ENCODE data around the gene KLHL6.

Gene KLHL6

GRCh38 chr3:183502237-183503181 is 53.0 kb downstream of the KLHL6 start:
- no peaks in the 10 kb centered on the region for H3K4me1 Mint-ChIP-seq
- no peak for TF ChIP-seq CTCF (IDR thresholded peaks at IDR 0.05; ENCODE audit: unreplicated experiment in 3 of 3)
- peaks cover 13% of the 10 kb centered on the region for H3K27me3 Mint-ChIP-seq (ENCODE audit: low read depth)
- peaks cover 5% of the 10 kb centered on the region for H3K9me3 Mint-ChIP-seq
- no peaks in the 10 kb centered on the region for H3K36me3 Mint-ChIP-seq (ENCODE audit: low read depth)
- no peak overlapping the region for H3K4me3 Mint-ChIP-seq
- no peak overlapping the region for H3K27ac Mint-ChIP-seq

DNA sequence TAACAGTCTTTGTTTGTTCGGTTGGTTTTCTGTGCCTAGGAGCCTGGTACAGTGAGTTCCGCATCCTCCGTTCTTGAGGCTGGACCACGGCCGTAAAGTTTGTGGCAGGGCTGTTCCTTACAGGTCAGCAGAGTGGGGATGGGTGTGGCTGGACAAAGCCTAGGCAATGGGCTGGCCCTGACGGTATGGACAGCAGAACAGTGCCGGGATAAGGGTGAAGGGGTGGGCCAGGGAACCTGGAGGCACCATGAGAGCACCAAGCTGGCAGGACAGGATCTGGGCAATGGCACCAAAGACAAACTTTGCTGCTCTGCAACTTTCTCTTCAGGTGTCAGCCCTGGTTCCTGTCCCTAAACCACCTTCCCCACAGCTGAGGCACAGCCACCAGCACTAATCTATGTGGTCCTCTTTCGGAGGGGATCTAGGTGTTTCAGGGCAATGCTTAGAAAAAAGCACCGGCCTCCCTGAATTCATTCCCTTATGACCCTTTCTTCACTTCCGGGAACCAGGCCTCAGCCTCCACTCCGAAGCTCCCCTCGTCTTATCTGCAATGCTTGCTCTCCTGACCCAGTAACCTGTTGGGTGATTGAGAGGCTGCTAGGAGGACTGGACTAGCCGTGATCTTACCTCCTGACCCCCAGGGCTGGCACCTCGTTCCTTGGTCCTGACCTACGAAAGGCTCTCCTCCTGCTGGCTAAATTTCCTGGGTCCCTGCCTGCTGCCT is 54.4 kb downstream of the KLHL6 start:
- Mint-ChIP-seq H3K27ac (no peak overlapping the region), H3K36me3 (ENCODE audit: low read depth) (no peaks in the 10 kb centered on the region), H3K4me1 (no peaks in the 10 kb centered on the region), H3K9me3 (peaks cover 7% of the 10 kb centered on the region), H3K27me3 (ENCODE audit: low read depth) (peaks cover 13% of the 10 kb centered on the region), H3K4me3 (no peak overlapping the region)
- no peak for TF ChIP-seq CTCF (IDR thresholded peaks at IDR 0.05; ENCODE audit: unreplicated experiment in 3 of 3)

- H3K9me3 Mint-ChIP-seq = peaks cover 7% of the 10 kb centered on the region
- H3K4me3 Mint-ChIP-seq = no peak overlapping the region
- TF ChIP-seq CTCF (IDR thresholded peaks at IDR 0.05; ENCODE audit: unreplicated experiment in 3 of 3) = no peak
- H3K27ac Mint-ChIP-seq = no peak overlapping the region
- peaks cover 13% of the 10 kb centered on the region for H3K27me3 Mint-ChIP-seq (ENCODE audit: low read depth)
- no peaks in the 10 kb centered on the region for H3K4me1 Mint-ChIP-seq
- H3K36me3 Mint-ChIP-seq (ENCODE audit: low read depth) = no peaks in the 10 kb centered on the region
These were observed 55.2 kb downstream of the KLHL6 start for GRCh38 chr3:183500319-183500718.

DNA sequence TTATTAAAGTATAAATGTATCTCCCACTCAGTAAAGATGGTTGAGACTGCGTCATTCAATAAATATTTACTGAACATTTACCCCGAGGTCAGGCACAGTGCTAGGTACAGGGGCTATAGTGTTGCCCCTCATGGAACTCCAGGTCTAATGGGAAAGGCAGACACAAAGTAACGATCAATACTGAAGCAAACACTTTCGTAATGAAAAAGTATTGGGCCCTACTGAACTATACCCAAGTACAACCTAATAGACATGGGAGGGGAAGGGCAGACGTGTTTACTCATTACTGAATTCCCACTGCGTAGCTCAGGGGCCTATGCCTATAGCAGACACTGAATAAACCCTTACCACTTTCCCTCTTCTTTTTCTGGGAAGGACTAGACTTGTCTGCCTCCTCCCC is 56.9 kb downstream of the KLHL6 start:
- Mint-ChIP-seq H3K9me3 (peaks cover 4% of the 10 kb centered on the region), H3K27me3 (ENCODE audit: low read depth) (peaks cover 13% of the 10 kb centered on the region), H3K27ac (no peak overlapping the region), H3K4me1 (no peaks in the 10 kb centered on the region), H3K36me3 (ENCODE audit: low read depth) (no peaks in the 10 kb centered on the region), H3K4me3 (no peak overlapping the region)
- no peak for TF ChIP-seq CTCF (IDR thresholded peaks at IDR 0.05; ENCODE audit: unreplicated experiment in 3 of 3)

DNA sequence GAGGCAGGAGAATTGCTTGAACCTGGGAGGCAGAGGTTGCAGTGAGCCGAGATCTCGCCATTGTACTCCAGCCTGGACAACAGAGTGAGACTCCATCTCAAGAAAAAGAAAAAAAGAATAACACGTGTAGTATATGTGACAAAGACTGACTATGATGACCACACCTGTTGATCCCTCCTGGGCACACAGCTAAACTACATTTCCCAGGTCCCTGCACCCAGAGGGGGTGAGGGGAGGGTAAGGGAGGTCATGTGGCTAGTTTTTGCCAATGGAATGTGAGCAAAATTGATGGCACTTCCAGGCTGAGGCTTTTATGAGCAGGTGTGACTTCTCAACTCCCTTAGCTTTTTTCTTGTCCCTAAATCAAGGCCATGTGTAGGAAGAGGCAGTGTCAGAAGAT is 58.2 kb downstream of the KLHL6 start:
- TF ChIP-seq CTCF (IDR thresholded peaks at IDR 0.05; ENCODE audit: unreplicated experiment in 3 of 3) = no peak
- H3K9me3 Mint-ChIP-seq = peaks cover 4% of the 10 kb centered on the region
- H3K4me1 Mint-ChIP-seq = no peaks in the 10 kb centered on the region
- H3K4me3 Mint-ChIP-seq = no peak overlapping the region
- peaks cover 10% of the 10 kb centered on the region for H3K27me3 Mint-ChIP-seq (ENCODE audit: low read depth)
- H3K27ac Mint-ChIP-seq = no peak overlapping the region
- no peaks in the 10 kb centered on the region for H3K36me3 Mint-ChIP-seq (ENCODE audit: low read depth)
